Adrenal gland (tissue), 12 donors: Measurements from ENCODE around the gene PTH1R. TPM values are rescaled to one million over a fixed set of nuclear protein-coding genes. Genes with fewer than 3 reads are reported as not detected.

Experiments used
- DNase-seq, 7 donors: peaks; one replicate each; pipeline ENCODE4 v3.0.0-alpha.2; 2019 to 2020
- H3K27ac ChIP-seq, 5 donors: fragments of 200-600 bp; sonication (generic) in 4 of 5; 1 replicate in 3 of 5; 2 replicates in 2 of 5; pipeline versions ENCODE4 v1.5.1 to v1.8.0; 2016 to 2020; ENCODE audit warnings: mild to moderate bottlenecking in 1 of 5
- H3K27me3 ChIP-seq: fragments of 200-600 bp; 2 replicates; pipeline ENCODE4 v1.8.0; 2021
- H3K36me3 ChIP-seq, 2 donors: fragments of 200-600 bp; replicated peaks in 1 of 2; 1 replicate in 1 of 2; 2 replicates in 1 of 2; pipeline versions ENCODE4 v1.5.1 to v1.8.0; 2018 to 2022
- H3K4me1 ChIP-seq, 2 donors: fragments of 200-600 bp; replicated peaks in 1 of 2; 1 replicate in 1 of 2; 2 replicates in 1 of 2; pipeline versions ENCODE4 v1.5.1 to v1.8.0; 2018 to 2021
- H3K4me3 ChIP-seq, 4 donors: fragments of 200-600 bp; sonication (generic) in 3 of 4; one replicate each; pipeline ENCODE4 v1.5.1; 2016 to 2018
- H3K9me3 ChIP-seq, 3 donors: fragments of 200-600 bp; sonication (generic) in 1 of 3; replicated peaks in 1 of 3; 1 replicate in 2 of 3; 2 replicates in 1 of 3; pipeline versions ENCODE4 v1.5.1 to v1.8.0; 2016 to 2021
- POLR2A ChIP-seq, 2 donors: fragments of 450-650 bp; IDR thresholded peaks; one replicate each; pipeline ENCODE4 v1.6.1; 2017; ENCODE audit warnings: antibody characterized with exemption in 2 of 2, mild to moderate bottlenecking in 2 of 2, moderate library complexity in 1 of 2
- WGBS, 4 donors: extraction: QIAGEN DNeasy Blood & Tissue Kit in 2 of 4; methylation state at CpG; one replicate each; pipeline versions ENCODE4 v1.1.5 to v1.1.7; 2013 to 2017; 5-methylcytosine and 5-hydroxymethylcytosine counted together
- intact Hi-C, 2 donors: fragments of 100-400 bp; cut with DNase I; formaldehyde crosslinking; loops; one replicate each; pipeline versions ENCODE4 v1.14.1 to v1.15.0; 2022 to 2023
- polyA plus RNA-seq, 3 donors: library from polyadenylated mRNA; stranded (reverse); fragments of 200-250 nt in 2 of 3; fragments of 350-450 nt in 1 of 3; fragmentation: Illumina TruSeq in 1 of 3; extraction: RNeasy Lipid Tissue Mini Kit (QIAGEN cat#74804) in 1 of 3; gene quantifications; one replicate each; pipeline ENCODE4 v1.2.3, GENCODE V29; 2013 to 2014
- total RNA-seq, 9 donors: library from RNA; depleted of rRNA in 4 of 9; stranded (reverse); fragments of >200 nt in 4 of 9; fragments of 120-200 nt in 1 of 9; fragmentation: NEBNext Ultra II Directional in 1 of 9; extraction: Animal tissue kit (Norgen Biotek cat#: 25700) in 1 of 9; gene quantifications; one replicate each; pipeline versions ENCODE4 v1.1.0 to v1.2.4, GENCODE V29; 2013 to 2023
- TF ChIP-seq, protein P1 (sequence below), 6 experiments: fragments of 450-650 bp in 4 of 6; fragments of 200-600 bp in 2 of 6; sonication (generic) in 1 of 6; IDR thresholded peaks; 1 replicate in 5 of 6; 2 replicates in 1 of 6; pipeline versions ENCODE4 v1.5.1 to v1.8.0; 2016 to 2021; ENCODE audit warnings: antibody characterized with exemption in 6 of 6, mild to moderate bottlenecking in 2 of 6, moderate library complexity in 1 of 6
- donor health status: healthy with polysubstance abuse.
- donor health status: Bipolar disorder and iron deficiency.
- donor health status: DM: yes; HTN: yes; CAD: no.
- donor health status: DM: no; HTN: no; CAD: no.
- donor health status: DM: no; HTN: no; CAD: no.
- donor health status: DM: yes; HTN: yes; CAD: no.

Gene PTH1R
- total and polyA plus RNA-seq, 12 donors, result 10.0 to 1,399 (median 47.5) TPM

DNA sequence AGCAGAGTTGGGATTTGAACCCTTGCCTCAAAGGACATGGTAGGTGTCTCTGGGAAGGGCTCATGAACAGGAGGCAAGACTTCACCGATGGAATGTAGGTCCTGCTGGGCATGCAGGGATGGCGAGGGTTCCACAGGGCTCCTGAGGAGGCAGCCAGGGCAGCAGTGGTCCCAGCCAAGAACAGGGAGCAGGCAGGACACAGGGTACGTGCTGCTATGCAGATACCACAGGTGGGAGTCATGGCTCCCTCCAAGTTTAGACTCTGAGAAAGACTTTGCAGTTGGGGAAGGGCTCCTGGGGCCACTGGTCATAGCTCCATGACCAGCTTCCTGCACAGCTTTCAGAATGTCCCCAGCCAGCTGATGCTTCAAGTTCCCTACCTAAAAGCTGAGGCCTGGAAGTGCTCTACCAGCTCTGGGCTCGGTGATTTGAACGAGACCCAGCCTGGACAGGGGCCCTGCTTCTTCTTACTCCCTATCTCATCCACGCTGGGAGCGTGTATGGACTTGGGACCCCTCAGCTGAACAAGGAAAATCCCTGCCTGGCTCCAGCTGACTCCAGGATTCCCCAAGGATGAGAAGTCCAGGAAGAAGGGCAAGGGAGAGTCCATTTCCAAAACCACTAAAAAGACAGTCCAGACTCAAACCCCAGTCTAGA, 15.0 kb upstream of the PTH1R start:
- no peaks in the 10 kb centered on the region for H3K36me3 ChIP-seq
- H3K9me3 ChIP-seq, result no peaks in the 10 kb centered on the region
- H3K27me3 ChIP-seq, result no peaks in the 10 kb centered on the region
- H3K27ac ChIP-seq, result no peak overlapping the region
- no peak overlapping the region for H3K4me3 ChIP-seq
- peaks cover 7 to 10% of the 10 kb centered on the region in 2 donors for H3K4me1 ChIP-seq
- 85 to 98% (median 91%) methylated on average over 5 to 7 of the region's 7 CpGs for WGBS, 4 donors
- intact Hi-C loops, result loop anchor here (5.0 to 10.0 kb wide), 2 partner anchors 40 to 158 kb away; partner anchors contain the start of gene TMIE (in 2 of the 2)
- DNase-seq, result peak in 2 of 7 donors; percentile 3 to 10
- TF ChIP-seq POLR2A (IDR thresholded peaks at IDR 0.05), result no peak
- TF ChIP-seq, protein P1, sequence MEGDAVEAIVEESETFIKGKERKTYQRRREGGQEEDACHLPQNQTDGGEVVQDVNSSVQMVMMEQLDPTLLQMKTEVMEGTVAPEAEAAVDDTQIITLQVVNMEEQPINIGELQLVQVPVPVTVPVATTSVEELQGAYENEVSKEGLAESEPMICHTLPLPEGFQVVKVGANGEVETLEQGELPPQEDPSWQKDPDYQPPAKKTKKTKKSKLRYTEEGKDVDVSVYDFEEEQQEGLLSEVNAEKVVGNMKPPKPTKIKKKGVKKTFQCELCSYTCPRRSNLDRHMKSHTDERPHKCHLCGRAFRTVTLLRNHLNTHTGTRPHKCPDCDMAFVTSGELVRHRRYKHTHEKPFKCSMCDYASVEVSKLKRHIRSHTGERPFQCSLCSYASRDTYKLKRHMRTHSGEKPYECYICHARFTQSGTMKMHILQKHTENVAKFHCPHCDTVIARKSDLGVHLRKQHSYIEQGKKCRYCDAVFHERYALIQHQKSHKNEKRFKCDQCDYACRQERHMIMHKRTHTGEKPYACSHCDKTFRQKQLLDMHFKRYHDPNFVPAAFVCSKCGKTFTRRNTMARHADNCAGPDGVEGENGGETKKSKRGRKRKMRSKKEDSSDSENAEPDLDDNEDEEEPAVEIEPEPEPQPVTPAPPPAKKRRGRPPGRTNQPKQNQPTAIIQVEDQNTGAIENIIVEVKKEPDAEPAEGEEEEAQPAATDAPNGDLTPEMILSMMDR (IDR thresholded peaks at IDR 0.05), result no peak

DNA sequence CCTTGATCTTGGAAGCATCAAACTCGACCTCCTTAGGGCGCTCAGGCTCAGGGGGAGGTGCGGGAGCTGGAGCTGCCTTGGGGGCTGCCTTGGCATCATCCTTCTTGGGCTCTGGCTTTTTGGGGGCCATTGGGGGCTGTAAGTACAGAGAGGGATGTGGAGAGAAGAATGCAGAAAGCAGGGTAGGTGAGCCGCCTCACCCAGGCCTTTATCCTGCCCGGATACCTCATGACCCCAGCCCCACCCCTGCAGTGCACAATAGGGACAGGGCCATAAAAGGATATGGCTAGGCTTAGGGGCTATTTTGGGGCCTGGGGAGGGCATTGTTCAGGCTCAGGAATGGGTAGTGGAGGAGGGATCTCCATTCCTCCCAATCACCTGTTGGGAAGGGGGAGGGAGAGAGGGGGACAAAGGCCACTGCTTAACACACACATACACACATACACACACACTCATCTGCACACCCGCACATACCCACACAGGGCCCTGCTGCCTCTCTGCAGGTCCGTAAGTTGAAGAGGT, 14.2 kb upstream of the PTH1R start, which contains the start of gene MYL3:
Gene MYL3 (minus strand): TSS at position 184 of the 522 bp plus-strand sequence. CDS start 54 bp downstream, at position 130.
- no peaks in the 10 kb centered on the region for H3K36me3 ChIP-seq
- no peak for TF ChIP-seq POLR2A (IDR thresholded peaks at IDR 0.05)
- TF ChIP-seq, protein P1 (IDR thresholded peaks at IDR 0.05), result no peak
- intact Hi-C loops, result loop anchor here (5.0 to 10.0 kb wide), 2 partner anchors 39 to 159 kb away; partner anchors contain the start of gene TMIE (in 2 of the 2)
- H3K9me3 ChIP-seq, result no peaks in the 10 kb centered on the region
- no peak within 1 kb of the TSS for H3K27ac ChIP-seq
- WGBS, 4 donors, result 76 to 91% (median 85%) methylated on average over 6 to 7 of the region's 7 CpGs
- no peak within 1 kb of the TSS for H3K4me3 ChIP-seq
- no peaks in the 10 kb centered on the region for H3K27me3 ChIP-seq
- H3K4me1 ChIP-seq, result peaks cover 14 to 18% of the 10 kb centered on the region in 2 donors
- peak in 1 of 7 donors; percentile 5 for DNase-seq

DNA sequence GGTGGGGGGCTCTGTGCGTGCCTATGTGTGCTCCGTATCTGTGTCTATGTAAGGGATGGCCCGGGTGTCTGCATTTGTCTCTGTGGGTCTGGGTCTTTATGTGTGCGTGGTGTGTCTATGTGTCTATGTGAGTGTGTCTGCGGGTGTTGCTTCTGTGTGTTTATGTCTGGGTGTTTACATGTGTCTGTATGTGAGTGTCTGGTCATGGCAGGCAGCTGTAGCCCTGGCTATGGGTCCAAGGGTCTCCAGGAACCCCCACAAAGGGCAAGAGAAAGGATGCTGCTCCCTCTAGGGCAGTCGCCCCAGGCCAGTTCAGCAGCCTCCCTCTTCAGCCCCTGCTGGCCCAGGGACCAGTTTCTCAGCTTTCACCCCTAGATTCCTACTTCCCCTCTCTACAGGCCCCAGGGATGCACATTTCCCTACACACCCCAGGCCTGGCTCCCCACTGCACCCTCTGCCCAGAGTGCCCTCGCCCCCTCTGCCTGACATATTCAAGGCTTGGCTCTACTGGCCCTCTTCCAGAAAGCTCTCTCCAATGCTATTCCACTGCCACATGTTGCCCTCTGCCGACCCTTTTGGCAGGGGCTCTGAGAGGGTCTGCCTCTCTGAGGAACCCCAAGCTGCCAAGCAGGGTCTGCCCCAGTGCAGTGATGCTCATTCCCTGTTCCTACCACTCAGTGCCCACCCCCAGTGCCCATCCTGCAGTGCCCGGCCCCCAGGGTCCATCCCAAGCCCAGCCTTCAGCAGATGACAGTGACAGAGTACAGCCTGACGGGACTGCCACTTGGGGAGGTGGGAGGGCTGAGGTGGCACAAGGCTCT, 13.2 kb upstream of the PTH1R start:
- intact Hi-C loops, result loop anchor here (5.0 to 10.0 kb wide), 2 partner anchors 38 to 159 kb away; partner anchors contain the start of gene TMIE (in 2 of the 2)
- Histone ChIP-seq H3K27me3 (no peaks in the 10 kb centered on the region), H3K27ac (peak overlapping the region in 1 of 5 donors; percentile 68), H3K9me3 (no peaks in the 10 kb centered on the region), H3K36me3 (no peaks in the 10 kb centered on the region), H3K4me3 (no peak overlapping the region), H3K4me1 (peaks cover 14 to 19% of the 10 kb centered on the region in 2 donors)
- peak in 1 of 7 donors; percentile 5 for DNase-seq
- WGBS, 4 donors, result 78 to 85% (median 80%) methylated on average over 5 to 10 of the region's 10 CpGs
- TF ChIP-seq, protein P1 (IDR thresholded peaks at IDR 0.05), result no peak
- TF ChIP-seq POLR2A (IDR thresholded peaks at IDR 0.05), result no peak
